Fibroblast of skin of scalp (primary cell): ENCODE results near the gene PLXNA2.

ENCODE experiments used
- DNase-seq: peaks from one replicate; pipeline ENCODE4 v3.0.0-alpha.2; 2013

PLXNA2 gene

DNA sequence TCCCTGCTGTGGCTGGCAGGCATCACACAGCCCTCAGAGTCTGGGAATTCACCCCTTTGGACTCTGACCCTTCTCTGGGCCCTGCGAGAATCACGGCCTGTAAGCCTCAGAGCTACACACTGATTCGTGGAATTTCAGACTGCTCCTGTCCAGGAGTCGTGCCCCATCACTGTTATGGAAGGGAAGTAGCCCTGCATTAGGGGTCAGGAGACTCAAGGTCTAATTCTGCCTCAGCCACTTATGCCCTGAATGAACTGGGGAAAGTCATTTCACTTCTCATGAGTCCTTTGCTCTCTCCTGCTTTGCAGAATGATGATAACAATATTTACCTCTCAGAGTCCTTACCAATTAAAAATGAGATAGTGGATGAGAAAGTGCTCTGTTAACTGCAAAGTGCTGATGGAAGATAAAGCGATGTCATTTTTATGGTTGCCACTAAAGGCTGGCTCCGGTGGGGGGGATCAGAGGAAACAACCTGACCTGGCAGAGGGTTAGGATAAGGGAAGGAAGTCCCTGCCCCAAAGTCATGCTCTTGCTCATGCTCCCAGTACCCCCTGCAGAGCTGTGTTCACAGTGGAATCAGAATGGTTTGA lies 184.7 kb downstream of the PLXNA2 start:
- DNase-seq = no peak

DNA sequence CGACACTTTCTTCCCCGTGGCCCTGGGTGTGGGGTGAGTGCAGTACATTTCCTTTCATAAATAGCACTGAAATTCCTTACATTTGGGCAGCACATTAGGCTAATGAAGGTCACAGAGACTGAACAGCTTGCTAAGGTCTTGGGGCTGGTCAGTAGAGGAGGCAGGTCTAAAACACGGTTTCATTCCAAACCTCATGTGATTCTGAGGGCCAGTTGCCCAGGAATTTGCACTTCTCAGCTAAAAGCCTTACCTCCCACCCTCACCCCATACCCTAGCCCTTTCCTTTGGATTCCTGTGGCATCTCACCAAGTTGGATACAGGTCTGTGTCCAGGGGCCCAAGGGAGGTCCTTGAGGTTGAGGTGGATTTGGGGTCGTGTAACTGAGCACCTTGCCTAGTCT lies 185.4 kb downstream of the PLXNA2 start:
- no peak for DNase-seq

DNA sequence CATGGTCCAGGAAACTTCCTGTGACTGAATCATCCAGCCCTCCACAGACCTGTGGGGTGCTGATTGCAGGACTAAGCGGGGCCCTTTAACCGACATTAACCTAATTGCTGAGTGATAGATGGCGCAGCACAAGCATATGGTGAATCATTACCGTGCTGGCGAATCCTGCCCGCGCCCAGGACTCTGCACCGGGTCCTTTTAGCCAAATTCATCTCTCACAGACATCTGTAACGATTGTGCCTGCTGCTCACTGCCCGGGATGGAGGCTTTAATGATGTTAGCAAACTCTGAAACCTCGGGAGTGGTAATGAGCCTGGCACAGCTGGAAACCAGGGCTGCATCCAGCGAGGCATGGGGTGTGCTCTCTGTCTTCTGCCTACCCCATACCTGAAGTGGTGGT lies 185.9 kb downstream of the PLXNA2 start:
- DNase-seq = no peak

DNA sequence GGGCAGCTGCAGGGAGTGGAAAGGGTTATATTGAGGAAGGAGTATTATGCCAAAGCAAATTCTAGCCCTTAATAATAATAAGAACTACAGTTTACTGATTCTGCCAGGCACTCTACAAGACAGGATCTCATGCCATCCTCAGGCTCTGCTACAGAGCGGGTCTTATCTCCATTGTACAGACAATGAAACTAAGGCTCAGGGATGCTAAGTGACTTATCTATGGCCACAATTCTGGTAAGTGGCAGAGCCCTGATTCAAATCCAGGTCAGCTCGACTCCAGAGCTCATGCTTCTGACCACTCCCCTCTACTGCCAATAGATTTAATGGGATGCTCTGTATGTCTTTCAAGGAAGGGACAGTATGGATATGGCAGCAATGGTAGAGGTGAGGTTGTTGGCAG lies 187.1 kb downstream of the PLXNA2 start:
- DNase-seq = no peak

DNA sequence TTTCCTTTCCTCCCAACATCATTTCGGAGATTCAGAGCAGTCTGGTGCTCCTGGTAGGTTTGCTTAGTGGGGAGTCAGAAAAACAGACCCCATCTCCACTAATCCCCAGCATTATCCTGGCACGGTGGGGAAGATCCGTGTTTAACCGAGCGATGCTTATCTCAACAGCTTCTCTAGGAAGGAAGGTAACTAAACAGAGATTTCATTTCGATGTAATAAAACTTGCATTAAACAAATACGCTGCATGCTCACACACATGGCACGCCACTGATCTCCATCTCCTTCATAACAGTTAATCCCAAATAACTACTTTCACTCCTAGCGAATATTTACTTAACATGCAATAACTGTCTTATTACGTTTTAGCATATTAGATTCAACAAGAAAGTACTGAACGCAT lies 188.6 kb downstream of the PLXNA2 start:
- no peak for DNase-seq

DNA sequence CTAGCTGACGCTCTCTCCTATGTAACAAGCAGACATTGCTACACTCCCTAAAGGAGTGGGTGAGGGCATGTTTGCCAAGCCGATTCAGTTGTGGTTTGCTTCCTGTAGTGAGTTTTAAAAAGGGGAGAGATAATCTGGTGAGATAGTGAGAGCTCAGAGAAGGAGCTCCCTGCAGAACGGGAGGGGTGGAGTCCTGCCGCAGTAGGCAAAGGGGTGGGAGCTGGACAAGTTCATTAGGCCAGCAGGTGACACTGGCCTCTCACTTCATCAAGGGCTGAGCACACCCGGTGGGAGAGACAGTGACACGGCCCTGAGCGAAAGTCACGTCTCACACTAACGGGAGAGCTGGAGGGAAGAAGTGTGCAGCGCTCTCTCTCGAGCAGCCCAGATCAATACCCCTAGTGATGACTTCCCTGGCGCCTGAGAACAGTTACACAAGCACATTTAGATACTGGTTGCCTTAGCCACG lies 189.2 kb downstream of the PLXNA2 start:
- DNase-seq = no peak

DNA sequence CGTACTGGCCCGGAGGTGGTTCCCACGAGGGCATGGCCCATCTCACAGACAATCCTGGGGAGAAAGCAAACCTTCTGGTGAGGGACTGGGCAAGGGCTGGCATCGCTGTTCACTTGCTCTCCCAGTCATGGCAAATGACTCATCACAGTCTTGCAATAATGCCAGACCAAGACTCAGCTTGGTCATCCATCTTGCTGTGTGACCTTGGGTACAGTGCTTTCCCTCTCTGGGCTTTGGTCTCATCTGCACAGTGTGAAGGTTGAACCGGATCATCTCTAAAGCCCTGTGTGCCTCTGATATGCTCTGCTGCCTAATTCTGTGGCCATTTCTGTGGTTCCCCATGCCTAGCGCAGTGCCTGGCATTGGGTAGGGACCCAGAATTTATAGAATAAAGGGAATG lies 189.7 kb downstream of the PLXNA2 start:
- DNase-seq = no peak

DNA sequence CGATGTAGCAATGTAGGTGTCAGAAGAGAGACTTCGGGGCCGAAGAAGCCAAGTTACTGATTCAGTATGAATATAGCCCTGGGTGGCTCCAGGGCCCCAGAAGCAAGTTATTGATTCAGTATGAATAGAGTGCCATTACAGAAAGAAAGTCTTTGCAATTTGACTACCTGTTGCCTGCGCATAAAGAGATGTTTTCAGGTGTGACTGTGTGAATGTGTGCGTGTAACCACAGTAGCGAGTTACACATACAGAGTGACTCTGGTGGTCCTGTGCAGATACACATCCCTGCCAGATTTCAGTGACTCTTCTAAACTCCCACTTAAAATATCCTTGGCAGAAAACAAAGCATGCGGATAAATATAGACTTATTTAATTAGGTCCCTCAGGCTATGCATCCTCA lies 190.5 kb downstream of the PLXNA2 start:
- no peak for DNase-seq

DNA sequence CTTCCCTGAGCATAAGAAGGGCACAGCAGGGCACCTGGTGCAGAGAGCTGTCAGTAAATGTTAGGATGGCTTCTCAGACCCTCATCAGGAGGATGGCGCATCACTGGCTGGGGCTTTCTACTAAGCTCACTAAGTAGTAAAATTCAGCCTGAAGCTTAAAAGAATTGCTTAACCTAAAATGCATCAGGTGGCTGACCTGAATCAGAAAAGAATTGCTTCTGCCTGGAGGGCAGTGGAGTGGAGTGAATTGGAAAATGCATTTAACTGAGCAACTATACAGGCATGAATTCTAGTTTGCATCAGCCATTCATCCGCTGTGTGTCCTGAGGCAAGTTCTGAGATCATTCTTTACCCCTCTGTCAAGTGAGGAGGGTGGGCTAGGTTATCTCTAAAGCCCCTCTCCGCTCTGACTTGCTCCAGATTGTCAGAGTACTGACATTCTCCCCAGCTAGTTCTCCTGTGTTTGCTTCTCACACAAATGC lies 191.2 kb downstream of the PLXNA2 start:
- DNase-seq = no peak

DNA sequence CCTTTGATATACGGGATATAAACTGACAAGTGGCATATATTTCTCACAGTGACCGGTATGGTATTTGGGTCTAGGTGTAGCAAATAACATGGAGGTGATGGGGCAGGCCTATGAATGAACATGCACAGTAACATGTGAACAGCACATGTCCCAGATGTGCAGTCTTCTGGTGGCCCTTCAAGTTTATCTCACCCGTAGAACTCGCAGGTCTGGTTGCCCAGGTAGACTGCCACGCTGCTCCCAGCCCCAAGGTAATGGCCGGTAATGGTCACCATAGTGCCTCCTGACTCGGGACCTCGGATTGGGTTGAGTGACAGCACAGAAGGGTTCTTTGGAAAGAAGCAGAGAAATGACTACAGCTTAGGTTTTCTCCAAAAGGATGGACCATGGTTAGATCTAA lies 192.0 kb downstream of the PLXNA2 start:
- DNase-seq = no peak

DNA sequence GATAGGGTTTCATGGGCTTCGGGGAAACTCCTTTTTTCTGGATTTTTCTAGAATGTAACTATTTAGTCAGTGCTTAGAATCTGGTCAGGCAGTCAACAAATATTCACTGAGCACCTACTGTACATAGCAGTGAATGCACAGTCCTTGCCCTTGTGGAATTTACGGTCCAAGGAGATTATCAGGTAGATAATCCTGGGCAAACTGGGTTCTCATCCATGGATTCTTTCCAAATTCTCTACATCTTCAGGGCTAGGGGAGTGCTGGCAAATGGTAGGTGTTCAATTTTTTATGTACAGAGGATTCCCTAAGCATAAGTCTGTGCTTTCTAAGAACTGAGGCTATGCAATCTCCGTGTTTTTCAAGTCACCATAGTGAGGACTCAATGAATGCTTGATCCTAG lies 192.5 kb downstream of the PLXNA2 start:
- no peak for DNase-seq

DNA sequence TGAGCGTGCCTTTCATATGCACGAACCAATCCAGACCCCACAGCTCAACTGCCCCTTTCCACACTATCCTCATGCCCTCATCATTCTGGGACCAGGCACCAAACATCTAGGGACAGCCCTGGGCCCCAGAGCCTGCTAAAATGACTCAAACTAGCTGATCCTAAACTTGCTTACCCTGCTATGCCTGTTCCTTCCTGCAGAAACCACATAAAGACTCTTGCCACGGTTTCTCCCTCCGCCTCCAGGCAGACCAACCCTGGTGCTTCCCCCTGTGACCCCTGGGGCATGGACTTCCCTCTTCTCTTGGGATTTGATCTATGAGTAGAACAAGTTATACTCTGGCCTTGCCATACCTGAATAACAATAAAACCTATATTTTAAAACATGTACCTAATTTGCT lies 195.3 kb downstream of the PLXNA2 start:
- DNase-seq = no peak

DNA sequence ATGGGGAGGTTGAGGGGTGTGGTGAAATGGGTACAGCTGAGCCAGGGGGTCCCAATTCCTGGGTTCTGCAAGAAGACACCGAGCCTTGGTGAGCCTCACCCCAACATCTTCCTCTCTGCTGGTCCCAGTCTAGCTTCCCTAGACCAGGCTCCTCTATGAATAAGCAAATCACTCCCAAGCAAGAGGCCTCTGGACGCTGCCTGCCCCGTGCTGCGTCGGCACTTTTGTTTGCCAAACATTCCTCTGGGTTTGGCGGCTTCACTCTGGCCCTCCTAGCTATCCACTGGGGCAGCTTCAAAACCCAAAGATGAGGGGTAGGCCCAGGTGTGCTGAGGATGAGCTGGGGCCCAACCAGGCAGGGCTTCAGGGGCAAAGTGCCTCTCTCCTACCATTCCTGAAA lies 196.2 kb downstream of the PLXNA2 start:
- DNase-seq = no peak

DNA sequence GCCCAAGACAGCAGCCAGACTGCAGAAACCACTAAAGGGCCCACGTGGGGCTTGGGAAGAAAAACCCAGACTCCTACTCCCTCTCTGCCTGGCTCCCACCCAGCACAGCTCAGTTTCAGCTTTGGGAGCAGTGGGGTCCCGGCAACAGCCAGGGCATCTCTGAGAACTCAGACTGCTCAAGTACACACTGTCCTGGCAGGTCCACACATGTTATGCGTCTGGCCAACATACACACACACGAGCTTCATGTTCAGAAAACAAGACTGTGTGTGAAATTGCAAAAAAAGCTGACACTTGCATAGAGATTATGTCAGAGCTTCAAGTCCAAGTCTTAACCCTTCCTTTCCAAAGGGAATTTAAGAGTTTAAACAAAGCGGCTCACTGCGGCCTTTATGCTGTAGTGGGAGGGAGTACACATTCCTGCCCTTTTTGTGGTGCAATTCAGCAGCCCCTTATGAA lies 196.7 kb downstream of the PLXNA2 start:
- peak; percentile 7 for DNase-seq

DNA sequence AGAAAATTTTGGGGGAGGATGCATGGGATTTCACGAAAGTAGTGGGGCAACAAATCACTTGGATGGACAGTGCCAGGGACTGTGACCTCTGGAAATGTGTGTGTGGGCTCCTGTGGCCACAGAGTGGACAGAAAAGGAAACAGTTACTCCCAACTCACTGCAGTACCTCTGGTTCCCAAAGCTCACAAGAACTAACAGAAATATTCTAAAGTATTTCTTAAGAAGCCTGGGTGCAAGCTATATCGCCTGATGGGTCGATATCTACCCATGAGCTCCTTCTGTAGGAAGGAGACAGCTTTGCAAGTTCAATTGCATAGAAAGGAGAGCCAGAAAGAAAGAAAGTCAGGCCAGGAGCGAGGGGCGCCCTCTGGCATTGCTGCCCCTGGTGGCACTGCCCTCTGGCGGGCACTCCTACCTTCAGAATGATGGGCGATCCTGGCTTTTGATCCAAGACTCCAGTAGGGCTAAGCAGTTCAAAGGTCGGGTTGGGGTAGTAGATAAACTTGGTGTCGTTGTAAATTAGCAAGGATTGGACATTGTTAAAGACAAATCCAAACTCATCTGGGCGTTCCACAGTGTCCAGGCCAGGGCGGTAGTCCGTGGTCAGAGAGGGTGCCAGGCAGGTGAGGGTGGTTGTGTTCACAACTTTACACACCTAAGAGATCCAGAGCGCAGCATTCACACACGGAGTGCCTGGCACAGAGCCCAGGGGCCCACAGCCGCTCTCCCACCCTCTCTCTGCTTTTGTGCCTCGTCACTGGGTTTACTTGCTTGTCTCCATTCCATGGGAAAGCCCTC lies 198.5 kb downstream of the PLXNA2 start:
- no peak for DNase-seq

DNA sequence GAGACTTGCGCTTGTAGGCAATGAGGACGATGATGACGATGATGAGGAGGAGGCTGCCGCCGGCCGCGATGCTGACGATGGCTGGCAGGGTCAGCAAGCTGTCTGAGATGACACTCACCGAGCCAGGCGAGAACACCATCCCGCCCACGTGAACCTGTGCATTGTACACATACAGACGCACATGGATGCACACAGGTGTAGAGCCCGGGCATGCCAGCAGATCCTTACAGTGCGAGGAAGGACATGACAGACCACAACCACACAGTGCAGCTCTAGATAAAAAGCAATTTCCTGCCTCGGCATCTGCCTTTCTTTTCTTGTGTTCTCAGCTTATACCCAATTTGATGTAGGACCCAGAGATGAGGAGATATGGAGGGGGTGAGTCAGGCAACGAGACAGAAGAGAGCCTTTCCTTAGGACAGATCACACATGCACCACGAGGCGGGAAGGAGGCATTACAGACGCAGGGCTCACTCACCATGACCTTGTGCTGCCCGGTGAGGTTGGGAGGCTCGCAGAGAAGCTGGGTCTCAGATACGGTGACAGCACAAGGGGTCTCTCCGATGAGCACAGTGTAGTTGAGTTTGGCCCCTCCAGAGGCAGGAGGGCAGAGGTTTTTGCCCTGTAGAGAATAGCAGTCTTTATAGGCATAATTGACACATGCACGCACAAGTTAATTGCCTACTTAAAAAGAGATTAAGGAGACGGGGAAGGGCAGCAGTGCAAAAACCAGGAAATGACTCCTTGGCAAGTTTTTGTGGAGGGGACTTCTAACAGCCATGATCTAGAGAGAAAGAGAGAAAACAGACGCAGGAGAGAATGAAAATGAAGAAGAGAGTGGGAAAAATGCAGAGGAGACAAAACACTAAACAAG lies 199.4 kb downstream of the PLXNA2 start:
- DNase-seq = no peak

DNA sequence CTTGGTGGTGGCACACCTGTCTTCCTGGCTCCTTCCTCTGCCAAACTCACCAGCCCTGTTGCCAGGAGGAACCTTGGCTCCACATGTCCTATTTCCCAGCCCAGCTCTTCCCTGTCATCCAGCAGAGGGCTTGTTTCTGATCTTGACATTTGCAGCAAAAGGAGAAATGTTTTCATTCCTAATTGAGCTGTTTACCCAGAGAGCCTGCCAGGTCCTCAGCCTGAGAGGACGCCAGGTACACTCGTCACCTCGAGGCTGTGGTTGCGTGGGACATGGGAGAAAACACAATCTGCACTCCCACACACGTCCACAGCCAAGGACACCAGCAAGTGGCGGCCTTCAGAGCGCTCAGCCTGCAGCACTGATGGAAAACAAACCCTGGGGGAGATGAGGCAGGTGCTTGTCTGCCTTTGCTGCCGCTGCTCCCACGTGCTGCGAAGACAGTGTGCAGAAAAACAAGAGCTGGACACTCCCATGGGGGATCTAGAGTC lies 200.4 kb downstream of the PLXNA2 start:
- no peak for DNase-seq

DNA sequence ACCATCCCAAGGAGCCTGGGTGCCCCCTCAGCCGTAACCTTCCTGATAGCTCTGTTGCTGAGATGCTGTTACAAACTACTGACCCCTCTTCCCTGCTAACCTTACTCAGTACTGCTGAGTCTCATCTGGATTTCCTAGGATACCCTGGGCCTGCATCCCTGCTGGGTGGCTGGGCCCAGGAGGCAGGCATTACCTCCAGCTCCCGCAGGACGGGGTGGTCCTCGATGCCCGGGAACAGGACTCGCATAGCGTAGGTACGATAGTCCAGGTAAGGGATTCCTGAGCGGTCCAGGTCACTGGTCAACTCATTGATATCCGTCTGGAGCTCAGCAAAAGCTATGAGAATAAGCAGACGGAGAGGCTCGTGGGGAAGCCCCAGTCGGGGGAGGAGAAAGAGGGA lies 201.3 kb downstream of the PLXNA2 start:
- no peak for DNase-seq

DNA sequence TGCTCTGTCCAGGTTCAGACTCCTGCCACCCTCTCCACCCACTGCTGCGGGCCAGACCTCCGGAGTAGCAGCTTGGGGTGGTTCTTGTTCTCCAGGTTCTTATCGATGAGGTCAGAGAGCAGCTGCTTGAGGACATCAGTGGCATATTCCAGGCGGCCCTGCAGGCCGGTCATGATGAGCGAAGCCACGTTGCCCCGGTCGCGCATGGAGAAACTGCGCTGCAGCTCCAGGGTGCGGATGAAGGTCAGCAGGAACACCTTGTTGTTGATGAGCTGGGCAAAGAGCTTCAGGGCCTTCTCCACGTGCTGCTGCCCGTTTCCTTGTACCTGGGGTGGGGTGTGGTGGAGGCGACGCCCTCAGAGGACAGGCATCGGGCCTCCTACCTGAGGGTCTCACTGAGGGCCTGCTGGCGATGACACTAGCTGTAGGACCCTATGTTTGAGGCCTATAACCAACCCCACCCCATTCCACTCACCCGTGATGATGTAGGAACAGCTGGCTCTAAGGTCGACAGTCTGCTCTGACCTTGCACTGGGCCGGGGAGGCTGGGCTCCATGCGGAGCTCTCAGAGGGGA lies 202.1 kb downstream of the PLXNA2 start:
- no peak for DNase-seq

DNA sequence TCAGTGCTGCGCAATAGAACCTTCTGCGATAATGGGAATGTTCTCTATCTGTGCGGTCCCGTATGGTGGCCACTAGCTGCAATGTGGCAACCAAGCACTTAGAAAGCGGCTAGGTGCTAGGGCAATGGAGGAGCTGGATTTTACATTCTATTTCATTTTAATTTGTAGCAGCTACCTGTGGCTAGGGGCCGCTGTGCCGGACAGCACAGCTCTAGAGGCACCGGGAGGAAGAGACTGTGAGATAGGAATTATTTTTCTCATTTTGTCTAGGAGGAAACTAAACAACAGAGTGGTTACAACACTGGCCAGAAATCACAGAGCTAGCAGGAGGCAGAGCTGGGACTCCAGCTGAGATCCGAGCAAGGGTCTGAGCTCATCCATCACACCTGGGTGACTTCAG lies 202.7 kb downstream of the PLXNA2 start:
- DNase-seq = no peak

DNA sequence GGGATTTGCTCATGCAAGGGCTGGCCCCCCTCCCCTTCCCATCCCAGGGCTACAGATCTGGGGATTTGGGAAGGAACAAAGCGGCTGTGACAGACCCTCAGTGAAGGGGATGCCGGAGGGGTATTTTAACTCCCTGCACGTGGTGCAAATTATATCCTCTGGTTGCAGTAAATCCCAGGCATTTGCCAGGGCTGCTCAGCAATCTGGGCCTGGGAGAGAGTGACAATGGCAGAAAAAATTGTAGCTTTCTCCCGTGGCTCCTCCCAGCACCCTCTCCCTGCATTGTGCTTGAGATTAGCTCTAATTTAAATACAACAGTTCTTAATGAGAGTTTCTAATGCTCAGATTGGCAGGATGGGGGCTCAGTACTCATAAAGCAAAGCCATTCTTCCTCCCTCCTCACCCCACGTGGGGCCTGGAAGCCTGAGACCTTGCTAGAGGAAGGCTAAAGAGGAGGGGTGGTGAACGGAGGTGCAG lies 203.3 kb downstream of the PLXNA2 start:
- DNase-seq = no peak

DNA sequence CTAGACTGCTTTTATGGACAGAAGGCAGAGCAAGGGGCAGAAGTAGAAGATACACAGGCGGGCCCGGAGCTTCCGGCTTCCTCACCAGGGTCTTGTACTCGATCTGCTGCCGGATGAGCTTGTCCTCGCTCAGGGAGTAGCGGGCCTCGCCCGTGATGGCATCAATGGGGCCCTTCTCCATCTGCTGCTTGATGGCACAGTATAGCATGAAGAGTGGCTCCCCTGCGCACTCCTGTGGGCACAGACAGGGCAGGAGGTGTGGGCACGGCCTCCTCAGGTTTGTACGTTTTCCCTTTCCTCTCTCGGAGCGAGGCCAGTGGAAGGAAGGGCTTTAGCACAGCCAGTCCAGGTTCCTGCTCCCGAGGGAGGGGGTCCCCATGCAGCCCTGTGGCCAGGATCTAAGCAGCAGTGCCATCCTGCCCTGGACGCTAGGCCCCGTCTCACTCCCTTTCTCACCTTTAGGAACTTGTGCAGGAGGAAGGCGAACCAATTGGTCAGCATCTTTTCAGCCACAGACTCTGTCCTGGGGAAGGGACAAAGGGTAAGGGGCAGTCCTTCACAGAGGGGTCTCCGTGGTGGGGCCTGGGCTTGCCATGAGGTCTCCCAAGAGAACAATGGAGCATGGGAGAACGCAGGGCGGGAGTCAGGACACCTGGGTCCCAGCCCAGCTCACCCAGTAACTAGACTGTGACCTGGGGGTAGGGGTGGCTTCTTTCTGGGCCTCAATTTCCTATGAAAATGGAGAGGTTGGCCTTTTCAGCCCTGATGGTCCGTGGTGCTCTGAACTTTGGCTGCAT lies 204.4 kb downstream of the PLXNA2 start:
- no peak for DNase-seq
